ENCODE results near the gene TMEM175.

TMEM175 gene

GRCh38 chr4:945274-946102 is 13.2 kb downstream of the TMEM175 start:
- in situ Hi-C loops (cut with HindIII; ENCODE audit: low sequenced_read_pairs) = no loop called here

- in situ Hi-C loops (cut with HindIII; ENCODE audit: low sequenced_read_pairs) = no loop called here
These were observed 13.8 kb downstream of the TMEM175 start for GRCh38 chr4:946103-946450.

GRCh38 chr4:946517-947471 is 14.5 kb downstream of the TMEM175 start:
- in situ Hi-C loops (cut with HindIII; ENCODE audit: low sequenced_read_pairs) = no loop called here

GRCh38 chr4:947491-947971 is 15.3 kb downstream of the TMEM175 start:
- in situ Hi-C loops (cut with HindIII; ENCODE audit: low sequenced_read_pairs) = no loop called here

- in situ Hi-C loops (cut with HindIII; ENCODE audit: low sequenced_read_pairs) = no loop called here
These were observed 16.1 kb downstream of the TMEM175 start for GRCh38 chr4:948101-948935.

- in situ Hi-C loops (cut with HindIII; ENCODE audit: low sequenced_read_pairs) = no loop called here
These were observed 16.7 kb downstream of the TMEM175 start for GRCh38 chr4:948936-949300.

GRCh38 chr4:949656-950055 is 17.4 kb downstream of the TMEM175 start:
- in situ Hi-C loops (cut with HindIII; ENCODE audit: low sequenced_read_pairs) = no loop called here

- in situ Hi-C loops (cut with HindIII; ENCODE audit: low sequenced_read_pairs) = no loop called here
These were observed 18.1 kb downstream of the TMEM175 start for GRCh38 chr4:950136-951020.

GRCh38 chr4:951186-951585 is 18.9 kb downstream of the TMEM175 start:
- in situ Hi-C loops (cut with HindIII; ENCODE audit: low sequenced_read_pairs) = no loop called here

GRCh38 chr4:951594-952468 is 19.6 kb downstream of the TMEM175 start:
- in situ Hi-C loops (cut with HindIII; ENCODE audit: low sequenced_read_pairs) = no loop called here

- in situ Hi-C loops (cut with HindIII; ENCODE audit: low sequenced_read_pairs) = no loop called here
These were observed 20.8 kb downstream of the TMEM175 start for GRCh38 chr4:952881-953573.

GRCh38 chr4:953574-953915 is 21.3 kb downstream of the TMEM175 start:
- in situ Hi-C loops (cut with HindIII; ENCODE audit: low sequenced_read_pairs) = no loop called here

GRCh38 chr4:954211-955020 is 22.2 kb downstream of the TMEM175 start:
- in situ Hi-C loops (cut with HindIII; ENCODE audit: low sequenced_read_pairs) = no loop called here

- in situ Hi-C loops (cut with HindIII; ENCODE audit: low sequenced_read_pairs) = no loop called here
These were observed 23.1 kb downstream of the TMEM175 start for GRCh38 chr4:955161-955921.

- in situ Hi-C loops (cut with HindIII; ENCODE audit: low sequenced_read_pairs) = no loop called here
These were observed 23.7 kb downstream of the TMEM175 start for GRCh38 chr4:955931-956381.

- in situ Hi-C loops (cut with HindIII; ENCODE audit: low sequenced_read_pairs) = no loop called here
These were observed 24.4 kb downstream of the TMEM175 start for GRCh38 chr4:956531-957230.
